Loucy (cell line): ENCODE measurements around the gene TANGO6.

Experiments
- H2AFZ ChIP-seq: fragments of 200-600 bp; sonication (generic); 2 replicates; pipeline ENCODE4 v1.6.0; 2016; ENCODE audit warnings: antibody characterized with exemption, mild to moderate bottlenecking, low read length, moderate library complexity
- H3F3A ChIP-seq: fragments of 200-600 bp; 2 replicates; pipeline ENCODE4 v1.6.0; 2016; ENCODE audit warnings: antibody characterized with exemption, low read depth, mild to moderate bottlenecking
- H3K27me3 ChIP-seq: fragments of 200-600 bp; sonication (generic); 2 replicates; pipeline ENCODE4 v1.6.1; 2014; ENCODE audit warnings: low read length, mild to moderate bottlenecking; ENCODE audit not compliant: insufficient read depth, poor library complexity, severe bottlenecking
- H3K36me3 ChIP-seq: fragments of 200-600 bp; sonication (generic); 2 replicates; pipeline ENCODE4 v1.6.1; 2016; ENCODE audit warnings: low read length; ENCODE audit not compliant: insufficient read depth
- H3K4me1 ChIP-seq: fragments of 200-600 bp; sonication (generic); 2 replicates; pipeline ENCODE4 v1.5.1; 2014; ENCODE audit warnings: low read length, mild to moderate bottlenecking; ENCODE audit not compliant: insufficient read depth, poor library complexity, severe bottlenecking
- H3K4me2 ChIP-seq: fragments of 200-600 bp; sonication (generic); 2 replicates; pipeline ENCODE4 v1.6.0; 2014; ENCODE audit warnings: antibody characterized with exemption, low read length, low read depth, mild to moderate bottlenecking; ENCODE audit not compliant: poor library complexity, severe bottlenecking
- H3K4me3 ChIP-seq: fragments of 200-600 bp; sonication (generic); 2 replicates; pipeline ENCODE4 v1.5.1; 2014; ENCODE audit warnings: low read length, mild to moderate bottlenecking, mixed read lengths; ENCODE audit not compliant: poor library complexity, severe bottlenecking
- H3K79me2 ChIP-seq: fragments of 200-600 bp; sonication (generic); 2 replicates; pipeline ENCODE4 v1.6.1; 2014; ENCODE audit warnings: low read length; ENCODE audit not compliant: insufficient read depth
- H3K9ac ChIP-seq: fragments of 200-600 bp; sonication (generic); 2 replicates; pipeline ENCODE4 v1.6.0; 2014; ENCODE audit warnings: mild to moderate bottlenecking, low read depth, low read length, moderate library complexity; ENCODE audit not compliant: poor library complexity, severe bottlenecking
- H3K9me2 ChIP-seq: fragments of 200-600 bp; sonication (generic); replicated peaks from 2 replicates; pipeline ENCODE4 v1.6.1; 2016; ENCODE audit warnings: low read depth, low read length, mixed read lengths
- H3K9me3 ChIP-seq: fragments of 200-600 bp; sonication (generic); 2 replicates; pipeline ENCODE4 v1.6.1; 2014; ENCODE audit warnings: mild to moderate bottlenecking, antibody characterized with exemption, low read length, low read depth; ENCODE audit not compliant: insufficient read depth
- H4K20me1 ChIP-seq: fragments of 200-600 bp; sonication (generic); 2 replicates; pipeline ENCODE4 v1.6.0; 2014; ENCODE audit warnings: antibody characterized with exemption, low read length, mild to moderate bottlenecking; ENCODE audit not compliant: insufficient read depth, poor library complexity, severe bottlenecking
- CTCF ChIP-seq: fragments of 200-600 bp; sonication (generic); conservative IDR thresholded peaks from 2 replicates; pipeline ENCODE4 v1.5.1; 2014; ENCODE audit warnings: mild to moderate bottlenecking, antibody characterized with exemption, low read length
- EZH2phosphoT487 ChIP-seq: fragments of 200-600 bp; IDR thresholded peaks from 2 replicates; pipeline ENCODE4 v1.6.1; 2018; ENCODE audit warnings: antibody characterized with exemption, mild to moderate bottlenecking, moderate library complexity, borderline replicate concordance

Gene TANGO6

DNA sequence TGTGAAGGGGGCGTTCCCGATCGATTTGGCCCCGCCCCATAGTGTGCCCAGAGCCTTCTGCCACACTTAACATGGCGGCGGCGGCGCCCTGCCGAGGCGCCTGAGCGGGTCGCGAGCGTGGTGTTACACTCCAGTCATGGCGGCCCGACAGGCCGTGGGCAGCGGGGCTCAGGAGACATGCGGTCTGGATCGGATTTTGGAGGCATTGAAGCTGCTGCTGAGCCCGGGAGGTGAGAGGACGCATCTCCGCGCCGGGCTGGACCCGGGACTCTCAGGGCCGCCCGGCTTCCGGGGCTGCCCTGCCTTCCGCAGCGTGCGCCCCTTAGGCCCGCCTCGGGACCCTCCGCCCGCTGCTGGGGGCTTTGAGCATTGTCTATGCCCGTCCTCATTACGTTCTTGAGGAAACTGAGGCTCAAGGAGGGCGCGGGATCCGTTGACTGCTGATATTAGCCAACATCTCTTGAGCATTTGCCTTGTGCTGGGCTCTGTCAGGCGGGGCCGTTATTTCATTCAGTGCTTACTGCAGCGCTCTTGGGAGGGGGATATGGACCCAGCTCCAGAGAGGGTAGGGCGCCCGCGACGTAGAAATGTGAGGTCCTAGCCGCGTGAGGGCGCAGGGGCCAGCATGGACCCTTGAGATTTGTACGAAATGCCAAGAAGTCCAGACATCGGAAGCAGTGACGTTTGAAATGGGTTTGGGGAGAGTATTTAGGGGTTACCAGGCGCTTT, at the start of gene TANGO6:
Gene TANGO6, plus strand, starts transcription at position 50 of the 729 bp plus-strand sequence. Its CDS starts 87 bp downstream, at position 137.
- Histone ChIP-seq H3K4me2 (peak within 1 kb of the TSS; percentile 76), H3K4me3 (peak within 1 kb of the TSS; percentile 77)
- TF ChIP-seq CTCF: peak; percentile 61
- TF ChIP-seq EZH2phosphoT487: no peak

DNA sequence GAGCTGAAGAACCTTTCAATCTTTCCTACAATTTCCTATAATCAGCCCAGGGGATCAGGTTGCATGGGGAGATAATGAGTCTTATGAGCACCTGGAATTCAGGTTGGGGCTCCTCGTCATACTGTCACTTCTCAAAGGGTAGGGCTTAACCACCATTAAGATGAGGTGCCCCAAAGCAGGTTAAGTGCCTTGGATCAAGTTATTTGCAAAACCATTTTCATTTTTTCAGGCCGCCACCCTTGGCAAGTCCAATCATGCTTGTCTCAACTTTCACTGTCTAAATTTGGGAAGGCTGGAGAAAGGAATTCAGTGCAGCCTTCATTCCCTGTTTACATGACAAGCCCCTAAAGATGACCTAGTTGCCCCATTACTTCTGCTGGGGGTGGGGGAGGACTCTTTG, 44.9 kb upstream of the TANGO6 start:
- Histone ChIP-seq H2AFZ (no peak overlapping the region), H3K36me3 (no peaks in the 10 kb centered on the region), H4K20me1 (no peaks in the 10 kb centered on the region), H3K4me1 (no peaks in the 10 kb centered on the region), H3K9me3 (no peaks in the 10 kb centered on the region), H3K4me2 (no peak overlapping the region), H3K9me2 (no peaks in the 10 kb centered on the region), H3K79me2 (no peaks in the 10 kb centered on the region), H3K4me3 (no peak overlapping the region), H3F3A (no peaks in the 10 kb centered on the region), H3K9ac (no peak overlapping the region), H3K27me3 (no peaks in the 10 kb centered on the region)
- no peak for TF ChIP-seq EZH2phosphoT487
- no peak for TF ChIP-seq CTCF

More for the DNA sequence above, at the start of gene TANGO6:
- no peaks in the 10 kb centered on the region for H3K9me3 ChIP-seq
- H3K4me1 ChIP-seq: peaks cover 6% of the 10 kb centered on the region
- peaks cover 4% of the 10 kb centered on the region for H3K27me3 ChIP-seq
- peak within 1 kb of the TSS; percentile 92 for H2AFZ ChIP-seq
- H3K9ac ChIP-seq: peak within 1 kb of the TSS; percentile 77
- H3K79me2 ChIP-seq: no peaks in the 10 kb centered on the region
- no peaks in the 10 kb centered on the region for H3K36me3 ChIP-seq
- no peaks in the 10 kb centered on the region for H4K20me1 ChIP-seq
- no peaks in the 10 kb centered on the region for H3F3A ChIP-seq
- no peaks in the 10 kb centered on the region for H3K9me2 ChIP-seq

GRCh38 chr16:68800257-68800875, 43.0 kb upstream of the TANGO6 start:
- Histone ChIP-seq H3K27me3 (no peaks in the 10 kb centered on the region), H3K9ac (no peak overlapping the region), H4K20me1 (no peaks in the 10 kb centered on the region), H3F3A (no peaks in the 10 kb centered on the region), H3K4me3 (no peak overlapping the region), H3K36me3 (no peaks in the 10 kb centered on the region), H2AFZ (no peak overlapping the region), H3K9me2 (no peaks in the 10 kb centered on the region), H3K4me2 (no peak overlapping the region), H3K9me3 (no peaks in the 10 kb centered on the region), H3K79me2 (no peaks in the 10 kb centered on the region), H3K4me1 (no peaks in the 10 kb centered on the region)
- TF ChIP-seq CTCF (peak; percentile 70), EZH2phosphoT487 (no peak)
